Esophagus muscularis mucosa (tissue), 4 donors: ENCODE results near the gene LIN28B. TPM values are rescaled to one million over a fixed set of nuclear protein-coding genes. Genes with fewer than 3 reads are reported as not detected.

Experiments
- DNase-seq: peaks from one replicate; pipeline ENCODE4 v3.0.0-alpha.2; 2017; ENCODE audit errors: extremely low spot score
- H3K27ac ChIP-seq, 4 donors: fragments of 200-600 bp; sonication (generic); replicated peaks in 1 of 4; 1 replicate in 3 of 4; 2 replicates in 1 of 4; pipeline ENCODE4 v1.5.1; 2016 to 2019; ENCODE audit warnings: mild to moderate bottlenecking in 1 of 4
- H3K27me3 ChIP-seq, 4 donors: fragments of 200-600 bp; sonication (generic); one replicate each; pipeline versions ENCODE4 v1.5.1 to v1.6.0; 2016 to 2019
- H3K36me3 ChIP-seq, 4 donors: fragments of 200-600 bp; sonication (generic); one replicate each; pipeline ENCODE4 v1.5.1; 2016 to 2019
- H3K4me1 ChIP-seq, 4 donors: fragments of 200-600 bp; sonication (generic); one replicate each; pipeline ENCODE4 v1.5.1; 2016 to 2019
- H3K4me3 ChIP-seq, 4 donors: fragments of 200-600 bp; sonication (generic); 1 replicate in 2 of 4; 2 replicates in 2 of 4; pipeline ENCODE4 v1.5.1; 2016 to 2019; ENCODE audit warnings: mild to moderate bottlenecking in 4 of 4, moderate library complexity in 1 of 4
- H3K9me3 ChIP-seq, 4 donors: fragments of 200-600 bp; sonication (generic); 1 replicate in 3 of 4; 2 replicates in 1 of 4; pipeline ENCODE4 v1.5.1; 2016 to 2019
- CTCF ChIP-seq, 3 experiments: fragments of 200-600 bp in 2 of 3; fragments of 450-650 bp in 1 of 3; sonication (generic) in 2 of 3; IDR thresholded peaks; one replicate each; pipeline ENCODE4 v1.5.1; 2017 to 2019; ENCODE audit warnings: antibody characterized with exemption in 3 of 3, mild to moderate bottlenecking in 2 of 3, moderate library complexity in 1 of 3
- EP300 ChIP-seq: sonication (generic); formaldehyde crosslinking; IDR thresholded peaks from one replicate; pipeline ENCODE4 v1.6.1; 2017; ENCODE audit warnings: antibody characterized with exemption
- POLR2A ChIP-seq: fragments of 450-650 bp; IDR thresholded peaks from one replicate; pipeline ENCODE4 v1.6.1; 2017; ENCODE audit warnings: antibody characterized with exemption, moderate library complexity, mild to moderate bottlenecking, low read depth
- POLR2AphosphoS5 ChIP-seq, 2 donors: sonication (generic); formaldehyde crosslinking; IDR thresholded peaks; one replicate each; pipeline ENCODE4 v1.6.1; 2017; ENCODE audit warnings: antibody characterized with exemption in 2 of 2
- WGBS: methylation state at CpG from one replicate; pipeline ENCODE4 v1.1.5; 2018; 5-methylcytosine and 5-hydroxymethylcytosine counted together
- intact Hi-C: fragments of 100-400 bp; cut with DNase I; formaldehyde crosslinking; loops from one replicate; pipeline ENCODE4 v1.15.1; 2023
- total RNA-seq, 4 donors: library from RNA; depleted of rRNA; stranded (reverse); fragments of >200 nt; gene quantifications; one replicate each; pipeline versions ENCODE4 v1.1.0 to v1.2.1, GENCODE V29; 2016

The LIN28B gene
- total RNA-seq, 4 donors from 2014 or later = not detected

GRCh38 chr6:105112577-105112976 is 155.7 kb downstream of the LIN28B start:
- TF ChIP-seq POLR2AphosphoS5 (IDR thresholded peaks at IDR 0.05) = no peak
- no peak for TF ChIP-seq POLR2A
- no peak for TF ChIP-seq EP300
- TF ChIP-seq CTCF (IDR thresholded peaks at IDR 0.05) = no peak
- H3K4me3 ChIP-seq = no peak overlapping the region
- no peak overlapping the region for H3K27ac ChIP-seq
- no peak for DNase-seq
- H3K9me3 ChIP-seq = no peaks in the 10 kb centered on the region
- no peaks in the 10 kb centered on the region for H3K27me3 ChIP-seq
- H3K36me3 ChIP-seq = peaks cover 0 to 68% (median 41%) of the 10 kb centered on the region in 4 donors
- 86% methylated on average over 1 of the region's 1 CpG for WGBS
- intact Hi-C loops = no loop called here
- peaks cover 0 to 4% (median under 1%) of the 10 kb centered on the region in 4 donors for H3K4me1 ChIP-seq

DNA sequence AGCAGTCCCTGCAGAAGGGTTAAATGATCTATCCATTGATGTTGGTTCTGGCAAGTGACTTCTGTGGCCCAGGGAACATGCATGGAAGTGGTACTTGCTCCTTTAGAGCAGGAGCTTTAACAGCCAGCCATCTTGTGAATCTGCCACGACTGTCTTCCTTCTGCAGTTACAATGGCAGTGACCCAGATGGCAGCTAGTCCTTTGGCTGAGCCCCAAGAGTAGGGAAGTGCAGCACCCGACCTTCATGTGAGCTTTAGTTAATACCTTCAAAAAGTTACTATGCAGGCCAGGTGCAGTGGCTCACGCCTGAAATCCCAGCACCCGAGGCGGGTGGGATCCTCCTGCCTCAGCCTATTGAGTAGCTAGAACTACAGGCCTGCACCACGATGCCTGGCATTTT is 156.5 kb downstream of the LIN28B start:
- Histone ChIP-seq H3K4me1 (peaks cover 0 to 4% (median 0%) of the 10 kb centered on the region in 4 donors), H3K36me3 (peaks cover 0 to 65% (median 38%) of the 10 kb centered on the region in 4 donors), H3K27me3 (no peaks in the 10 kb centered on the region), H3K27ac (no peak overlapping the region), H3K4me3 (no peak overlapping the region), H3K9me3 (no peaks in the 10 kb centered on the region)
- TF ChIP-seq EP300 (no peak), POLR2A (no peak), CTCF (IDR thresholded peaks at IDR 0.05) (no peak), POLR2AphosphoS5 (IDR thresholded peaks at IDR 0.05) (no peak)
- intact Hi-C loops = no loop called here
- WGBS = 66% methylated on average over 5 of the region's 6 CpGs
- no peak for DNase-seq

GRCh38 chr6:105116150-105116549 is 159.2 kb downstream of the LIN28B start:
- WGBS = 83% methylated on average over 5 of the region's 5 CpGs
- Histone ChIP-seq H3K36me3 (peaks cover 0 to 74% (median 33%) of the 10 kb centered on the region in 4 donors), H3K4me3 (no peak overlapping the region), H3K9me3 (no peaks in the 10 kb centered on the region), H3K4me1 (peaks cover 0 to 4% (median 0%) of the 10 kb centered on the region in 4 donors), H3K27me3 (no peaks in the 10 kb centered on the region), H3K27ac (no peak overlapping the region)
- intact Hi-C loops = no loop called here
- TF ChIP-seq POLR2A (no peak), POLR2AphosphoS5 (IDR thresholded peaks at IDR 0.05) (no peak)
- DNase-seq = no peak

DNA sequence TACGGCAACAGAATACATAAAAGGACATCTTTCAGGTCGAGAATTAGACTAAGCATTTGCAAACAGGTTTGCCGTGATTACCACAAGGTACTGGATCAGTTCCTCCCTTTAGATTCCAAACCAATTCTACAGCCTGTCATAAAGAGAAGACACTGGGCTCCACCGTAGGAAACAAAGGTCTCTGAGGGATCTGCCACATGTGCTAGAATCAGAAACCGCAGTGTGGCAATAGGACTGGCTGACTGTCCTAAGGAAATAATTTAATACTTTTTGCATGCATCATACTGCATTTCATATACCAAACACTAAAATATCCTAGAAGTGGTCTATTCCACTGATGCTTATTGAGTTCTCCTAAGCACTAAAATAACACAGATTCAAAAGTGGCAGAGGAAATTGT is 163.7 kb downstream of the LIN28B start:
- DNase-seq = no peak
- H3K4me3 ChIP-seq = no peak overlapping the region
- TF ChIP-seq POLR2AphosphoS5 (IDR thresholded peaks at IDR 0.05) (no peak), EP300 (no peak), CTCF (IDR thresholded peaks at IDR 0.05) (no peak), POLR2A (no peak)
- 91% methylated on average over 5 of the region's 5 CpGs for WGBS
- no peak overlapping the region for H3K27ac ChIP-seq
- no peaks in the 10 kb centered on the region for H3K9me3 ChIP-seq
- intact Hi-C loops = no loop called here
- peaks cover 13 to 85% (median 45%) of the 10 kb centered on the region in 4 donors for H3K36me3 ChIP-seq
- H3K4me1 ChIP-seq = no peaks in the 10 kb centered on the region
- no peaks in the 10 kb centered on the region for H3K27me3 ChIP-seq

DNA sequence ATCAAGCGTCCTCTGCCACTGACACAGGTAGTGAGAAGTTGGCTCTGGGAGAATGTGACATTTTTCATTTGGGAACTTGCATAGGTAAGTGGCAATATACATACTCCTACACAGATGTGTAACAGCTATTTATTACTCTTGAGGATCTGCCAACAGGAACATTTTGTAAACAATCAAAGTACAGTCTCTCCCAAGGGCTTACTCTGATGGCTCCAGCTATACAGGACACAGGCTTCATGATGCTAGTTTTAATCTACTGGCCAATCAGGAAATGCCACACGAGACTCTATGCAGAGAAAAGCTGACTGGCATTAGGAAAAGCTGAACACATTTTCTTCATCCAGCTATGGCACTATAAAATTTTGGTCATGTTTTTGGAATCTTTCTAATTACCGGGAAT is 165.1 kb downstream of the LIN28B start:
- intact Hi-C loops = no loop called here
- Histone ChIP-seq H3K4me1 (no peaks in the 10 kb centered on the region), H3K4me3 (no peak overlapping the region), H3K27me3 (no peaks in the 10 kb centered on the region), H3K27ac (no peak overlapping the region), H3K9me3 (no peaks in the 10 kb centered on the region), H3K36me3 (peaks cover 13 to 80% (median 38%) of the 10 kb centered on the region in 4 donors)
- no peak for DNase-seq
- TF ChIP-seq POLR2A = no peak
- WGBS = 83% methylated on average over 3 of the region's 3 CpGs

- no peak overlapping the region for H3K27ac ChIP-seq
- H3K9me3 ChIP-seq = no peaks in the 10 kb centered on the region
- H3K36me3 ChIP-seq = peaks cover 14 to 80% (median 38%) of the 10 kb centered on the region in 4 donors
- DNase-seq = no peak
- no peaks in the 10 kb centered on the region for H3K27me3 ChIP-seq
- no peak overlapping the region for H3K4me3 ChIP-seq
- TF ChIP-seq CTCF (IDR thresholded peaks at IDR 0.05) = no peak
- no peak for TF ChIP-seq POLR2AphosphoS5 (IDR thresholded peaks at IDR 0.05)
- no peak for TF ChIP-seq POLR2A
- no peak for TF ChIP-seq EP300
- intact Hi-C loops = no loop called here
- WGBS = 70% methylated on average over 6 of the region's 6 CpGs
- H3K4me1 ChIP-seq = no peaks in the 10 kb centered on the region
Measured at GRCh38 chr6:105122717-105123116, 165.8 kb downstream of the LIN28B start.
